Endodermal cell (in vitro differentiated cells): ENCODE results near the gene SHFL. TPM values are rescaled to one million over a fixed set of nuclear protein-coding genes. Genes with fewer than 3 reads are reported as not detected.

Experiments used
- DNase-seq: peaks from one replicate; pipeline ENCODE4 v3.0.0-alpha.2; 2017
- H3K27ac ChIP-seq: 2 replicates; pipeline ENCODE4 v1.5.1; 2013; ENCODE audit warnings: mild to moderate bottlenecking, low read depth, low read length, moderate library complexity
- H3K27me3 ChIP-seq: 2 replicates; pipeline ENCODE4 v1.6.1; 2013; ENCODE audit warnings: mild to moderate bottlenecking, low read length, moderate library complexity; ENCODE audit not compliant: insufficient read depth, control insufficient read depth, poor library complexity, severe bottlenecking
- H3K36me3 ChIP-seq: 2 replicates; pipeline ENCODE4 v1.7.0; 2013; ENCODE audit warnings: mild to moderate bottlenecking, low read length, moderate library complexity; ENCODE audit not compliant: control insufficient read depth, insufficient read depth
- H3K4me1 ChIP-seq: one replicate; pipeline ENCODE4 v1.7.0; 2013; ENCODE audit warnings: low read length; ENCODE audit not compliant: control insufficient read depth, insufficient read depth
- H3K4me3 ChIP-seq: 2 replicates; pipeline ENCODE4 v1.5.1; 2013; ENCODE audit warnings: mild to moderate bottlenecking, low read length, moderate library complexity
- H3K9ac ChIP-seq: 2 replicates; pipeline ENCODE4 v1.6.1; 2013; ENCODE audit warnings: mild to moderate bottlenecking, low read length, moderate library complexity; ENCODE audit not compliant: poor library complexity, severe bottlenecking; ENCODE audit errors: extremely low read depth
- H3K9me3 ChIP-seq: 2 replicates; pipeline ENCODE4 v1.6.1; 2013; ENCODE audit warnings: mild to moderate bottlenecking, low read length, moderate library complexity; ENCODE audit not compliant: control insufficient read depth
- H3K27ac Mint-ChIP-seq: 2 replicates; pipeline ENCODE4 v1.8.0; 2020; ENCODE audit warnings: mixed read lengths
- H3K27me3 Mint-ChIP-seq: 2 replicates; pipeline ENCODE4 v1.8.0; 2021; ENCODE audit warnings: mild to moderate bottlenecking, mixed read lengths; ENCODE audit not compliant: insufficient read depth
- H3K36me3 Mint-ChIP-seq: 2 replicates; pipeline ENCODE4 v1.8.0; 2020; ENCODE audit warnings: low read depth, mixed read lengths
- H3K4me1 Mint-ChIP-seq: 2 replicates; pipeline ENCODE4 v1.8.0; 2020; ENCODE audit warnings: mixed read lengths
- H3K4me3 Mint-ChIP-seq: 2 replicates; pipeline ENCODE4 v1.8.0; 2020; ENCODE audit warnings: mild to moderate bottlenecking, moderate library complexity, mixed read lengths
- H3K9me3 Mint-ChIP-seq: 2 replicates; pipeline ENCODE4 v1.8.0; 2020; ENCODE audit warnings: mild to moderate bottlenecking, mixed read lengths
- WGBS, 2 experiments: methylation state at CpG; one replicate each; pipeline versions ENCODE4 v1.1.5 to v1.1.7; 2013; ENCODE audit warnings: missing lambda C conversion rate in 2 of 2, mixed read lengths in 1 of 2; ENCODE audit not compliant: insufficient coverage in 1 of 2, insufficient read length in 1 of 2; 5-methylcytosine and 5-hydroxymethylcytosine counted together
- total RNA-seq, 2 donors: library from RNA; stranded (reverse); fragmentation: NEBNext Ultra II Directional in 1 of 2; extraction: Animal tissue kit (Norgen Biotek cat#: 25700) in 1 of 2; gene quantifications; 2 replicates in 1 of 2; 3 replicates in 1 of 2; pipeline ENCODE4 v1.2.1, GENCODE V29; 2021
- TF ChIP-seq, protein P1 (sequence below): fragments of 200-600 bp; sonication (generic); conservative IDR thresholded peaks from 2 replicates; pipeline ENCODE4 v1.5.0; 2021; ENCODE audit warnings: antibody characterized with exemption, mild to moderate bottlenecking

SHFL gene
- total RNA-seq, 2 donors from 2014 or later = 8.2 to 15.0 TPM

DNA sequence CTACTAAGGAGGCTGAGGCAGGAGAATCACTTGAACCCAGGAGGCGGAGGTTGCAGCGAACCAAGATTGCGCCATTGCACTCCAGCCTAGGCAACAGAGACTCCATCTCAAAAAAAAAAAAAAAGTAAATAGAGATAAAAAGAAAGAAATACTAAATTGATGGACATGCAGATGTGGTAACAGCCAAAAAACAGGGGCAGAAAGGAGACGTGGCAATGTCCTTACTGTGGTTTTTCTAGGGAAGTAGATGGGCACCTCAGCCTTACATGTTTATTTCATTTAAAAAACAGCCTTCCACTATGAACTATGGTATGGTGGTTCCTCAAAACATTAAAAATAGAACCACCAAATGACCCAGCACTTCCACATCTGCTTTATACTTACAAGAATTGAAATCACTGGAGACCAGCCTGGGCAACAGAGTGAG lies 40.1 kb downstream of the SHFL start:
- H3K27ac Mint-ChIP-seq = no peak overlapping the region
- Histone ChIP-seq H3K9me3 (no peaks in the 10 kb centered on the region), H3K9ac (no peak overlapping the region), H3K27me3 (no peaks in the 10 kb centered on the region), H3K27ac (no peak overlapping the region), H3K4me1 (no peaks in the 10 kb centered on the region), H3K4me3 (no peak overlapping the region), H3K36me3 (peaks cover 15% of the 10 kb centered on the region)
- peaks cover 4% of the 10 kb centered on the region for H3K9me3 Mint-ChIP-seq
- WGBS, 2 experiments = 89 to 100% methylated on average over 1 to 3 of the region's 4 CpGs
- TF ChIP-seq, protein P1, sequence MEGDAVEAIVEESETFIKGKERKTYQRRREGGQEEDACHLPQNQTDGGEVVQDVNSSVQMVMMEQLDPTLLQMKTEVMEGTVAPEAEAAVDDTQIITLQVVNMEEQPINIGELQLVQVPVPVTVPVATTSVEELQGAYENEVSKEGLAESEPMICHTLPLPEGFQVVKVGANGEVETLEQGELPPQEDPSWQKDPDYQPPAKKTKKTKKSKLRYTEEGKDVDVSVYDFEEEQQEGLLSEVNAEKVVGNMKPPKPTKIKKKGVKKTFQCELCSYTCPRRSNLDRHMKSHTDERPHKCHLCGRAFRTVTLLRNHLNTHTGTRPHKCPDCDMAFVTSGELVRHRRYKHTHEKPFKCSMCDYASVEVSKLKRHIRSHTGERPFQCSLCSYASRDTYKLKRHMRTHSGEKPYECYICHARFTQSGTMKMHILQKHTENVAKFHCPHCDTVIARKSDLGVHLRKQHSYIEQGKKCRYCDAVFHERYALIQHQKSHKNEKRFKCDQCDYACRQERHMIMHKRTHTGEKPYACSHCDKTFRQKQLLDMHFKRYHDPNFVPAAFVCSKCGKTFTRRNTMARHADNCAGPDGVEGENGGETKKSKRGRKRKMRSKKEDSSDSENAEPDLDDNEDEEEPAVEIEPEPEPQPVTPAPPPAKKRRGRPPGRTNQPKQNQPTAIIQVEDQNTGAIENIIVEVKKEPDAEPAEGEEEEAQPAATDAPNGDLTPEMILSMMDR = no peak
- H3K36me3 Mint-ChIP-seq = peaks cover 18% of the 10 kb centered on the region
- no peak for DNase-seq
- H3K4me3 Mint-ChIP-seq = no peak overlapping the region
- no peaks in the 10 kb centered on the region for H3K4me1 Mint-ChIP-seq
- H3K27me3 Mint-ChIP-seq = no peaks in the 10 kb centered on the region

- TF ChIP-seq, protein P1 = no peak
- 92 to 99% methylated on average over 6 to 7 of the region's 7 CpGs for WGBS, 2 experiments
- no peaks in the 10 kb centered on the region for H3K27me3 Mint-ChIP-seq
- no peaks in the 10 kb centered on the region for H3K27me3 ChIP-seq
- peaks cover 28% of the 10 kb centered on the region for H3K36me3 Mint-ChIP-seq
- no peaks in the 10 kb centered on the region for H3K4me1 Mint-ChIP-seq
- no peak overlapping the region for H3K9ac ChIP-seq
- no peak overlapping the region for H3K4me3 Mint-ChIP-seq
- no peak overlapping the region for H3K27ac Mint-ChIP-seq
- no peak overlapping the region for H3K4me3 ChIP-seq
- H3K36me3 ChIP-seq = peaks cover 48% of the 10 kb centered on the region
- no peaks in the 10 kb centered on the region for H3K9me3 ChIP-seq
- H3K9me3 Mint-ChIP-seq = no peaks in the 10 kb centered on the region
- no peaks in the 10 kb centered on the region for H3K4me1 ChIP-seq
- DNase-seq = no peak
- H3K27ac ChIP-seq = no peak overlapping the region
Observed at GRCh38 chr19:10132905-10133304, 46.8 kb downstream of the SHFL start.

GRCh38 chr19:10133596-10133995 lies 47.5 kb downstream of the SHFL start:
- no peaks in the 10 kb centered on the region for H3K4me1 Mint-ChIP-seq
- Histone ChIP-seq H3K9ac (no peak overlapping the region), H3K27ac (no peak overlapping the region), H3K27me3 (no peaks in the 10 kb centered on the region), H3K36me3 (peaks cover 50% of the 10 kb centered on the region), H3K4me1 (no peaks in the 10 kb centered on the region), H3K4me3 (no peak overlapping the region), H3K9me3 (no peaks in the 10 kb centered on the region)
- 93 to 94% methylated on average over 9 to 11 of the region's 11 CpGs for WGBS, 2 experiments
- no peaks in the 10 kb centered on the region for H3K9me3 Mint-ChIP-seq
- H3K4me3 Mint-ChIP-seq = no peak overlapping the region
- H3K36me3 Mint-ChIP-seq = peaks cover 28% of the 10 kb centered on the region
- no peak overlapping the region for H3K27ac Mint-ChIP-seq
- H3K27me3 Mint-ChIP-seq = no peaks in the 10 kb centered on the region
- TF ChIP-seq, protein P1 = no peak
- no peak for DNase-seq
